Right hindlimb (tissue), 1 donor: ENCODE data around the gene RAX2.
"Not testable (repeated sequence)": the region's sequence is repeated elsewhere in the genome, so short reads cannot be mapped to it uniquely, and the experiment has no call there.

Experiments used
- DNase-seq: peaks from one replicate; pipeline ENCODE4 v3.0.0-alpha.2; 2018

The RAX2 gene

DNA sequence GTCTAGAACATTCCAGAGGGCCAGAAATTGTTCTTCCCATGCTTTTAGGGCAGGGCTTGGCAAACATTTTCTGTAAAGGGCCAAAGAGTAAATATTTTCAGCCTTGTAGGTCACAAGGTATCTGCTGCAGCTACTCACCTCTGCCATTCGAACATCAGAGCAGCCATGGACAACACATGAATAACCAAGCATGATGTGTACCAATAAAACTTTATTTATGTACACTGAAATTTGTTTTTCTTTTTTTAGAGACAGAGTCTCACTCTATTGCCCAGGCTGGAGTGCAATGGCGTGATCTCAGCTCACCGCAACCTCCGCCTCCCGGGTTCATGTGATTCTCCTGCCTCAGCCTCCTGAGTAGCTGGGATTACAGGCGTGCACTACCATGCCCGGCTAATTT lies 14.3 kb downstream of the RAX2 start:
- DNase-seq = not testable (repeated sequence)

GRCh38 chr19:3753631-3754410 lies 18.2 kb downstream of the RAX2 start:
- no peak for DNase-seq

DNA sequence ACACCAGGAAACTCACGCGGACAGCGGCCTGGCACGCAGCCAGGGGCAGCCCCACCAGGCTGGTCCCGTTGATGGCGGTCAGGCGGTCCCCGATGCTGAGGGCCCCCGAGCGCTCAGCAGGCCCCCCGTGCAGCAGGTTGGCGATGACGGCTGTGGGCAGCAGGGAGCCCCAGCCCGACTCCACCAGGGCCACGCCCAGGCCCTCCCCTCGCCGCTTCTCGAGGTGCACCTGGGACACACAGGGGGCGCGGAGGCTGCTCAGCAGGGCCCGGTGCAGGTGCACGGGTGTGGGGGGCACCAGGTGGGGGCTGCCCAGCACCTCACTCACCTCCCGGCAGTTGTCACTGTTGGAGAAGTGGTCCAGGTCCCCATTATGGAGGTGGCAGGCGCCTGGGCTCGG lies 19.5 kb downstream of the RAX2 start:
- no peak for DNase-seq

GRCh38 chr19:3751236-3751635 lies 20.8 kb downstream of the RAX2 start:
- no peak for DNase-seq

GRCh38 chr19:3750211-3750610 lies 21.8 kb downstream of the RAX2 start:
- DNase-seq = no peak

- DNase-seq = no peak
Observed at GRCh38 chr19:3748965-3749364, 23.1 kb downstream of the RAX2 start.

- no peak for DNase-seq
Observed at GRCh38 chr19:3746371-3747056, 25.5 kb downstream of the RAX2 start.

DNA sequence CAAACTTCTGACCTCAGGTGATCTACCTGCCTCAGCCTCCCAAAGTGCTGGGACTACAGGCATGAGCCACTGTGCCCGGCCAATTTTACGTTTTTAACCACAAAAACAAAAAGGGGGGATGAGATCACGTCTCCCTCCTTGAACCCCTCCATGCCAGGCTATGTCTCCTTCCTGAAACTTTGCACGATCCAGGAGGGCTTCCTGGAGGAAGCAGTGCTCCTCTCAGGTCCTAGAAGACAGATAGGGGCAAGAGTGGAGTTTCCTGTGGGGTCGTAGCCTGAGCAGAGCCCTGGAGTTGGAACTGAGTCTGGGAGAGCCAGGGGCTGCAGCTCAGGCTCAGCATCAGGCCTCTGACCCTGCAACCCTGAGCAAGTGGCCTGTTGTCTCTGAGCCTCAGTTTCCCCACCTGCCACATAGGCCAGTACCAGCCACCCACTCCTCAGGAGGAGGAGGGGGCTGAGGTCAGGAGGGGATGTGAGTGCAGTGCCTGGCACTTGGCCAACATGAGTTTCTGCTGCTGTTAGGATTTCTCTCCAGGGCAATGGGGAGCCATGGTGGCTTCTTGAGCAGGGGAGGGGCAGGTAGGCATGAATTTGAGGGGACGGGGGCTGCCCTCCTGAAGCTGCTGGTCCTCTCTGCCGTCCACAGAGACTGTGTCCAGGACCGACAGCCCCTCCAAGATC lies 26.5 kb downstream of the RAX2 start:
- DNase-seq = no peak

- DNase-seq = no peak
Observed at GRCh38 chr19:3743486-3743885, 28.5 kb downstream of the RAX2 start.

GRCh38 chr19:3740431-3740830 lies 31.6 kb downstream of the RAX2 start:
- no peak for DNase-seq

DNA sequence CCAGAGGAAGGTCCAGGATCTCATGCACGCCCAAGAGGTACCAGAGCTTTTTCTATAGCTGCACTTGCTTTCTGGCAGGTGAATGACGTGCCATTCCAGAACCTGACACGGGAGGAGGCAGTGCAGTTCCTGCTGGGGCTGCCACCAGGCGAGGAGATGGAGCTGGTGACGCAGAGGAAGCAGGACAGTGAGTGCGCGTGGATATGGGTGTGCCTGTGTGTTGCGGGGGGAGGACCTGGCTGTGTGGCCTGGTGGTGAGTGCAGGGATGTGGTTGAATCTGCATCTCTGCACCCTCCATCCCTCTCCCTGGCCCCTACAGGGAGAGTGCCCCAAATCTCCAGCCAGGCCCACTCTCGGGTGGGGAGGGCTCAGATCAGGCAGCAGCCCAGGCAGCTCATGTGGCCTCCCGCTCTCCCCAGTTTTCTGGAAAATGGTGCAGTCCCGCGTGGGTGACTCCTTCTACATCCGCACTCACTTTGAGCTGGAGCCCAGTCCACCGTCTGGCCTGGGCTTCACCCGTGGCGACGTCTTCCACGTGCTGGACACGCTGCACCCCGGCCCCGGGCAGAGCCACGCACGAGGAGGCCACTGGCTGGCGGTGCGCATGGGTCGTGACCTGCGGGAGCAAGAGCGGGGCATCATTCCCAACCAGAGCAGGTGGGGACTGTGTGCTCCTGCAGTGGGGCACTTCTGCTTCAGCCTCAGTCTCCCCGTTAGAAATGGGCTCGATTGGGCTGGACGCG lies 33.4 kb downstream of the RAX2 start:
- no peak for DNase-seq

DNA sequence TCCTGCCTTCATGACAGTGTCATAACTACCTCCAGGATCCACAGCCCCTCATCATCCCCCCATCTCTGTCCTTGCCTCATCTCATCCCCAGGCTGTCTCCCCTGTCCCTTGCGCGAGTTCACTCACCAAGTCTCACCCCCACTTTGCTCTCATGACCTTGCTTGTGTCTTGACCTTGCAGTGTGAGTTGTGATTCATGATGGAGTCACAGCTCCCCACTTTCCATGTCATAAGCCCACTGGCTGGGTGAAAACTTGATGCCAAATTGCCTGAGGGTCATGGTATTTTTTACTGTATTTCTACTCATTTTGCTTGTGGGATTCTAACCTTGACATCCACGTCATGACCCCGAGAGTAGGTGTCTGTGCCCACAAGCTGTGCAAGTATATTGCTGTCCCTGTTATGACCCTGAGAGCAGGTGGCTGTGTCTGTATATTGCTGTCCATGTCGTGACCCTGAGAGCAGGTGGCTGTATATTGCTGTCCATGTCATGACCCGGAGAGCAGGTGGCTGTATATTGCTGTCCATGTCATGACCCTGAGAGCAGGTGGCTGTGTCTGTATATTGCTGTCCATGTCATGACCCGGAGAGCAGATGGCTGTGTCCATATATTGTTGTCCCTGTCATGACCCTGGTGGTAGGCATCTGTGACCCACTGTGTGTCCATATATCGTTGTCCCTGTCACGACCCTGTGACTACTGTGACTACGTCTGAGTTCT lies 34.4 kb downstream of the RAX2 start:
- DNase-seq = no peak

DNA sequence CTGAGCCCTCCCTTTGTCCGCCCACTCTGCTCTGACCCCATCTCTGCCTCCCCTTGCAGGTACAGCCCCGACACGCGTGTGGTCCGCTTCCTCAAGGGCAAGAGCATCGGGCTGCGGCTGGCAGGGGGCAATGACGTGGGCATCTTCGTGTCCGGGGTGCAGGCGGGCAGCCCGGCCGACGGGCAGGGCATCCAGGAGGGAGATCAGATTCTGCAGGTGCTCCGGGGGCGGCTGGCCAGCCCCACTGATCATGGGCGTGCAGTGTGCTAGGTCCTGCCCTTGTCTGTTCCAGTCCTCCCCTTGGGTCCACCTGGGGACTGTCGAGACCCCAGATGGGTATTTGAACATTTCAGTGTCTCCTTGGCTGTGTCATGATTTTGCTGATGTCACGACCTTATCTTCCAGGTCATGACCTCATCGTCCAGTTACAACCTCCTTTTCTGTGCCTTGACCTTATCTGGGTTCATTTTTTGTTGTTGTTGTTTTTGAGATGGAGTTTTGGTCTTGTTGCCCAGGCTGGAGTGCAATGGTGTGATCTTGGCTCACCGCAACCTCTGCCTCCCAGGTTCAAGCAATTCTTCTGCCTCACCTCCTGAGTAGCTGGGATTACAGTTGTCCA lies 35.8 kb downstream of the RAX2 start:
- DNase-seq = no peak

GRCh38 chr19:3734310-3734600 lies 37.8 kb downstream of the RAX2 start:
- no peak for DNase-seq

GRCh38 chr19:3733549-3734309 lies 38.3 kb downstream of the RAX2 start:
- no peak for DNase-seq

- DNase-seq = no peak
Observed at GRCh38 chr19:3732108-3732507, 39.9 kb downstream of the RAX2 start.

DNA sequence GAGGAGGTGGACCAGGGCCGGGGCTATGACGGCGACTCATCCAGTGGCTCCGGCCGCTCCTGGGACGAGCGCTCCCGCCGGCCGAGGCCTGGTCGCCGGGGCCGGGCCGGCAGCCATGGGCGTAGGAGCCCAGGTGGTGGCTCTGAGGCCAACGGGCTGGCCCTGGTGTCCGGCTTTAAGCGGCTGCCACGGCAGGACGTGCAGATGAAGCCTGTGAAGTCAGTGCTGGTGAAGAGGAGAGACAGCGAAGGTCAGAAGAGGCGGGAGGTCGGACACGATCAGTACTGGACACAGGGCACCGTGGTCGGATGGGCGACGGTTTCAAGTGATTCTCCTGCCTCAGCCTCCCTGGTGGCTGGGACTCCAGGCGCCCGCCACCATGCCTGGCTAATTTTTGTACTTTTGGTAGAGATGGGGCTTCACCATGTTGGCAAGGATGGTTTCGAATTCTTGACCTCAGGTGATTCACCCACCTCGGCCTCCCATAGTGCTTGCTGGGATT lies 41.5 kb downstream of the RAX2 start:
- no peak for DNase-seq

- no peak for DNase-seq
Observed at GRCh38 chr19:3725640-3726310, 46.3 kb downstream of the RAX2 start.

DNA sequence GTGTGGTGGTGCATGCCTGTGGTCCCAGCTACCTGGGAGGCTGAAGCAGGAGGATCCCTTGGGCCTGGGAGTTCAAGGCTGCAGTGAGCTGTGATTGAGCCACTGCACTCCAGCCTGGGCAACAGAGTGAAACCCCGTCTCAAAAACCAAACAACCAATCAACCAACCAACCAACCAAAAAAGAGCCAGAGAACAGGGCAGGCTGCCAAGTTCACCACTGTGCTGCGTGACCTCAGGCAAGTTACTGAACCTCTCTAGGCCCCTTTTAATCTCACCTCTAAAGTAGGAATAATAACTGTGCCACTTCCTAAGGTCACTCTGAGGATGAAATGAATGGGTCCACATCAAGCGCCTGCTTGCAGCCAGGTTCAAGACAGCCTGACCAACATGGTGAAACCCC lies 46.9 kb downstream of the RAX2 start:
- no peak for DNase-seq

DNA sequence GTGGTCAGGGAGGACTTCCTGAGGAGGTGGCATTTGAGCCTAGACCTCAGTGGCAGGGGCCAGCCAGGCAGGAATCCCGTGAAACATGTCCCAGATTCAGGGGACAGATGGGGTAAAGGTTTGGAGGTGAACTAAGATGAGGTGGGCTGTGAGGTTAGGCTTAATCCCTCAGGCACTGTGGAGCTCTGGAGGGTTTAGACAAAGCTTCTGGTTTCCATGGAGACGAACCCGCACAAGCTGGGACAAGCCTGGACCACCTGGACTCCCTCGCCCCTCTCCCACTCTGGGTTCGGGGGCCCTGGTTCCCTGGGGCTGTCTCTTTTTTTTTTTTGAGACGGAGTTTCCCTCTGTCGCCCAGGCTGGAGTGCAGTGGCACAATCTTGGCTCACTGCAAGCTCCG lies 48.1 kb downstream of the RAX2 start:
- no peak for DNase-seq

DNA sequence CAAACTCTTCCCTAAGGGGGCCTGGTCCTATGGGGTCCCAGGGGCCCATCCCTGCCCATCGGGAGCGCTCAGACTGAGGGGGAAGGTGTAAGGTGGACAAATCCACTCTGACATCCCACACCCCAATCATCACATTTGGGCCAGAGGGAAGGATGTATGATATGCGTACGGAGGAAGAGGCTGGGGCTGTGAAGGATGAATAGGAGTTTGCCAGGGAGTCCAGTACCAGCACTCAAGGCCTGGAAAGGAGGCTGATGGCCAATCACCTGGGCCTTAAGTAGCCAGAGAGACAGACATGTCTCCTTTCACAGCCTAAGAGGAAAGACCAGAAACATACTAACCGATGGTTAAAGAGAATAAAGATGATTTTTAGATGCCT lies 48.9 kb downstream of the RAX2 start:
- no peak for DNase-seq
